ENCODE data around the gene UBAC2. TPM values are rescaled to one million over a fixed set of nuclear protein-coding genes. Genes with fewer than 3 reads are reported as not detected.

Gene UBAC2
- total and polyA plus RNA-seq, 2 experiments from 2014 or later: 78.2 to 83.1 TPM

GRCh38 chr13:99290894-99291293 is 90.2 kb downstream of the UBAC2 start:
- Histone ChIP-seq H3K9me2 (replicated peaks; ENCODE audit: insufficient read depth) (no peaks in the 10 kb centered on the region), H3K27ac (no peak overlapping the region), H3K79me2 (no peaks in the 10 kb centered on the region), H2AFZ (no peak overlapping the region), H3K4me1 (ENCODE audit: insufficient read depth) (peaks cover 15% of the 10 kb centered on the region), H4K20me1 (ENCODE audit: insufficient read depth, poor library complexity, severe bottlenecking) (no peaks in the 10 kb centered on the region), H3K36me3 (replicated peaks; ENCODE audit: insufficient read depth, low read depth) (no peaks in the 10 kb centered on the region), H3K4me3 (no peak overlapping the region), H3K27me3 (no peaks in the 10 kb centered on the region), H3K4me2 (no peak overlapping the region), H3K9me3 (ENCODE audit: low read depth) (no peaks in the 10 kb centered on the region)
- TF ChIP-seq EZH2phosphoT487 (IDR thresholded peaks at IDR 0.05; ENCODE audit: low read depth, severe bottlenecking, unreplicated experiment) (no peak), CTCF (IDR thresholded peaks at IDR 0.05; ENCODE audit: poor library complexity) (no peak), EZH2 (IDR thresholded peaks at IDR 0.05; ENCODE audit: borderline replicate concordance) (no peak)
- whole genome bisulfite sequencing (ENCODE audit: low lambda C conversion rate, missing lambda C conversion rate): 74% methylated on average over 3 of the region's 3 CpGs
- DNase-seq (ENCODE audit: low spot score): no peak

- H2AFZ ChIP-seq: no peak overlapping the region
- peaks cover 6% of the 10 kb centered on the region for H3K4me1 ChIP-seq (ENCODE audit: insufficient read depth)
Measured at GRCh38 chr13:99293178-99293577, 92.5 kb downstream of the UBAC2 start.

GRCh38 chr13:99294198-99294597 is 93.5 kb downstream of the UBAC2 start:
- TF ChIP-seq EZH2phosphoT487 (IDR thresholded peaks at IDR 0.05; ENCODE audit: low read depth, severe bottlenecking, unreplicated experiment) (no peak), CTCF (IDR thresholded peaks at IDR 0.05; ENCODE audit: poor library complexity) (no peak), EZH2 (IDR thresholded peaks at IDR 0.05; ENCODE audit: borderline replicate concordance) (no peak)
- H3K4me1 ChIP-seq (ENCODE audit: insufficient read depth): peaks cover 6% of the 10 kb centered on the region
- no peak overlapping the region for H3K4me3 ChIP-seq
- no peaks in the 10 kb centered on the region for H3K9me3 ChIP-seq (ENCODE audit: low read depth)
- H3K27me3 ChIP-seq: no peaks in the 10 kb centered on the region
- no peak overlapping the region for H2AFZ ChIP-seq
- H3K36me3 ChIP-seq (replicated peaks; ENCODE audit: insufficient read depth, low read depth): no peaks in the 10 kb centered on the region
- no peaks in the 10 kb centered on the region for H3K79me2 ChIP-seq
- no peak overlapping the region for H3K4me2 ChIP-seq
- no peak for DNase-seq (ENCODE audit: low spot score)
- no peak overlapping the region for H3K27ac ChIP-seq
- H3K9me2 ChIP-seq (replicated peaks; ENCODE audit: insufficient read depth): no peaks in the 10 kb centered on the region
- no peaks in the 10 kb centered on the region for H4K20me1 ChIP-seq (ENCODE audit: insufficient read depth, poor library complexity, severe bottlenecking)

More at GRCh38 chr13:99293178-99293577, 92.5 kb downstream of the UBAC2 start:
- Histone ChIP-seq H3K27ac (no peak overlapping the region), H3K4me2 (no peak overlapping the region), H4K20me1 (ENCODE audit: insufficient read depth, poor library complexity, severe bottlenecking) (no peaks in the 10 kb centered on the region), H3K27me3 (no peaks in the 10 kb centered on the region), H3K9me3 (ENCODE audit: low read depth) (no peaks in the 10 kb centered on the region), H3K4me3 (no peak overlapping the region), H3K79me2 (no peaks in the 10 kb centered on the region), H3K36me3 (replicated peaks; ENCODE audit: insufficient read depth, low read depth) (no peaks in the 10 kb centered on the region), H3K9me2 (replicated peaks; ENCODE audit: insufficient read depth) (no peaks in the 10 kb centered on the region)
- DNase-seq (ENCODE audit: low spot score): no peak
- WGBS (ENCODE audit: low lambda C conversion rate, missing lambda C conversion rate): 100% methylated on average over 2 of the region's 2 CpGs
- no peak for TF ChIP-seq EZH2 (IDR thresholded peaks at IDR 0.05; ENCODE audit: borderline replicate concordance)
- TF ChIP-seq EZH2phosphoT487 (IDR thresholded peaks at IDR 0.05; ENCODE audit: low read depth, severe bottlenecking, unreplicated experiment): no peak
- TF ChIP-seq CTCF (IDR thresholded peaks at IDR 0.05; ENCODE audit: poor library complexity): no peak

- Histone ChIP-seq H3K4me2 (no peak overlapping the region), H3K9me2 (replicated peaks; ENCODE audit: insufficient read depth) (no peaks in the 10 kb centered on the region), H3K9me3 (ENCODE audit: low read depth) (no peaks in the 10 kb centered on the region), H3K27ac (no peak overlapping the region), H3K4me3 (no peak overlapping the region), H4K20me1 (ENCODE audit: insufficient read depth, poor library complexity, severe bottlenecking) (no peaks in the 10 kb centered on the region), H2AFZ (no peak overlapping the region), H3K4me1 (ENCODE audit: insufficient read depth) (peaks cover 6% of the 10 kb centered on the region), H3K27me3 (no peaks in the 10 kb centered on the region), H3K36me3 (replicated peaks; ENCODE audit: insufficient read depth, low read depth) (no peaks in the 10 kb centered on the region), H3K79me2 (no peaks in the 10 kb centered on the region)
- WGBS (ENCODE audit: low lambda C conversion rate, missing lambda C conversion rate): 69% methylated on average over 7 of the region's 7 CpGs
- no peak for DNase-seq (ENCODE audit: low spot score)
- TF ChIP-seq CTCF (IDR thresholded peaks at IDR 0.05; ENCODE audit: poor library complexity) (no peak), EZH2phosphoT487 (IDR thresholded peaks at IDR 0.05; ENCODE audit: low read depth, severe bottlenecking, unreplicated experiment) (no peak), EZH2 (IDR thresholded peaks at IDR 0.05; ENCODE audit: borderline replicate concordance) (no peak)
Measured at GRCh38 chr13:99294958-99295357, 94.3 kb downstream of the UBAC2 start.

Data from hepatocyte (in vitro differentiated cells).